GM19324 (cell line): ENCODE measurements around the gene ACSS3.

Source experiments
- ATAC-seq: cut with Tn5 transposase; IDR thresholded peaks from one replicate; pipeline ENCODE4 v1.9.1; 2021; ENCODE audit warnings: mild to moderate bottlenecking, moderate library complexity; ENCODE audit not compliant: unreplicated experiment, low FRiP score

ACSS3 gene

GRCh38 chr12:81274637-81275529 lies 197.0 kb downstream of the ACSS3 start:
- ATAC-seq, result no peak

- ATAC-seq, result no peak
These were observed 206.3 kb downstream of the ACSS3 start for GRCh38 chr12:81284137-81284536.

- ATAC-seq, result no peak
These were observed 210.8 kb downstream of the ACSS3 start for GRCh38 chr12:81288651-81289050.

GRCh38 chr12:81294325-81295190 lies 216.7 kb downstream of the ACSS3 start:
- no peak for ATAC-seq

GRCh38 chr12:81295251-81295650 lies 217.4 kb downstream of the ACSS3 start:
- no peak for ATAC-seq

GRCh38 chr12:81296556-81297305 lies 218.9 kb downstream of the ACSS3 start:
- ATAC-seq, result no peak

- no peak for ATAC-seq
These were observed 219.7 kb downstream of the ACSS3 start for GRCh38 chr12:81297601-81298000.

- ATAC-seq, result no peak
These were observed 222.6 kb downstream of the ACSS3 start for GRCh38 chr12:81300454-81300853.

GRCh38 chr12:81303935-81304334 lies 226.1 kb downstream of the ACSS3 start:
- no peak for ATAC-seq
